ENCODE results near the gene DCST2. TPM values are rescaled to one million over a fixed set of nuclear protein-coding genes. Genes with fewer than 3 reads are reported as not detected.

DCST2 gene
- total and polyA plus RNA-seq, 10 of the 15 experiments (the other 5 are each of a cell fraction or from before 2014, with no cell fraction given), result 0.33 to 0.41 (median 0.36) TPM; not detected in 7

DNA sequence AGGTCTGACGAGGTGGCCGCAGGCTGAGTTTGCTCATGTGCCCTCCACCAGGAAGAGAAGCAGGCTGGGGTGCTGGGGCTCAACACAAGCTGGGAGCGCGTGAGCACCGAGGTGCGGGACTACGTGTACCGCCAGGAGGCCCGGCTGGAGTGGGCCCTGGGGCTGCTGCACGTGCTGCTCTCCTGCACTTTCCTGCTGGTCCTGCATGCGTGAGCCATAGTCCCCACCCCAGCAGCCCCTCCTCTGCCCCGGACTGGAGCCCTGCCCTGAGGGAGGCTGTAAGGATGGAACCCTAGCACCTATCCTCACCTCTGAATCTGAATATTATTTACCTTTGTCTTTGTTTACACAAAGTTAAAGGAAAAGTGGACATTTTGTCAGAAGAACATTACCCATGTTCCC, 9.7 kb upstream of the DCST2 start (continued):
- no peak for TF ChIP-seq ZNF207 (IDR thresholded peaks at IDR 0.05; ENCODE audit: borderline replicate concordance)
- TF ChIP-seq, protein P1, sequence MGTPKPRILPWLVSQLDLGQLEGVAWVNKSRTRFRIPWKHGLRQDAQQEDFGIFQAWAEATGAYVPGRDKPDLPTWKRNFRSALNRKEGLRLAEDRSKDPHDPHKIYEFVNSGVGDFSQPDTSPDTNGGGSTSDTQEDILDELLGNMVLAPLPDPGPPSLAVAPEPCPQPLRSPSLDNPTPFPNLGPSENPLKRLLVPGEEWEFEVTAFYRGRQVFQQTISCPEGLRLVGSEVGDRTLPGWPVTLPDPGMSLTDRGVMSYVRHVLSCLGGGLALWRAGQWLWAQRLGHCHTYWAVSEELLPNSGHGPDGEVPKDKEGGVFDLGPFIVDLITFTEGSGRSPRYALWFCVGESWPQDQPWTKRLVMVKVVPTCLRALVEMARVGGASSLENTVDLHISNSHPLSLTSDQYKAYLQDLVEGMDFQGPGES (IDR thresholded peaks at IDR 0.05), result no peak

DNA sequence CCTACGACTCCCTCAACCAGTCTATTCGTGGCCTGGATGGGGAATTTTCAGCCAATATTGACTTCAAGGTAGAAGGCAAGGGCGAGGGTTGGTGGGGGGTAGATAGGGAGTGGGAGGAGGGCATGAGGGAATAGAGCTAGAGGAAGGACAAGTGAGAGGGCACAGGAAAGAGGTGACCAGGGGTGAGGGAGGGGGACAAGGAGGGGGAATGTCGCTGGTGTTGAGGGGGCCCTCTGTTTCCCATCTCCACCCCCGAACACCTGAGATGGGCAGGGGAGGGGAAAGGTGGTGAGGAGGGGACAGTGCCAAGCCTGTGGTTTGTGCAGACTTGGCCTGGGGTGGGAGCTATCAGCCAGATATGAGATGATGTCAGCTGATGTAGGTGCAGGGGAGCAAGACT, 9.2 kb upstream of the DCST2 start:
- CTCF ChIA-PET, result interaction anchor here (1.4 to 3.9 kb wide), 6 partner anchors 8 to 43 kb away, joined by 3 to 30 read pairs (median 8); partner anchors contain the start of gene ADAM15
- DNase-seq (ENCODE audit: low read depth, low spot score) (no peak), FAIRE-seq (no peak), ATAC-seq (no peak)
- intact Hi-C loops (cut with micrococcal nuclease; ENCODE audit: unreplicated experiment) (no loop called here), in situ Hi-C loops (cut with MboI) (no loop called here)
- peaks cover 5% of the 10 kb centered on the region in 2 experiments; a peak in 3 of 4 replicates for H3K27me3 ChIP-seq (replicated peaks in 1 of 2; ENCODE audit: control insufficient read depth in 2 of 2, insufficient read depth in 2 of 2, low read length in 1 of 2)
- no peak overlapping the region for H3K9ac ChIP-seq (ENCODE audit: control insufficient read depth, insufficient read depth, low read length)
- no TSS peak for BruUV-seq (replicated peaks)
- H3K4me1 ChIP-seq (ENCODE audit: control insufficient read depth, insufficient read depth, low read length), result no peaks in the 10 kb centered on the region
- no peaks in the 10 kb centered on the region for H3K9me3 ChIP-seq (replicated peaks; ENCODE audit: control insufficient read depth, insufficient read depth, low read length)
- H3K4me3 ChIP-seq, result no peak overlapping the region
- RAD21 ChIA-PET (ENCODE audit: unreplicated experiment), result interaction anchor here (0.5 to 3.6 kb wide), 3 partner anchors 10 to 69 kb away, joined by 4 to 14 read pairs (median 5); no protein-coding TSS in a partner anchor
- H3K27ac ChIP-seq (ENCODE audit: control insufficient read depth, insufficient read depth), result no peak overlapping the region
- no peaks in the 10 kb centered on the region for H3K79me2 ChIP-seq (ENCODE audit: control insufficient read depth, insufficient read depth, low read length)
- TF ChIP-seq EED (IDR thresholded peaks at IDR 0.05; ENCODE audit: low read depth), result no peak
- TF ChIP-seq, protein P2, sequence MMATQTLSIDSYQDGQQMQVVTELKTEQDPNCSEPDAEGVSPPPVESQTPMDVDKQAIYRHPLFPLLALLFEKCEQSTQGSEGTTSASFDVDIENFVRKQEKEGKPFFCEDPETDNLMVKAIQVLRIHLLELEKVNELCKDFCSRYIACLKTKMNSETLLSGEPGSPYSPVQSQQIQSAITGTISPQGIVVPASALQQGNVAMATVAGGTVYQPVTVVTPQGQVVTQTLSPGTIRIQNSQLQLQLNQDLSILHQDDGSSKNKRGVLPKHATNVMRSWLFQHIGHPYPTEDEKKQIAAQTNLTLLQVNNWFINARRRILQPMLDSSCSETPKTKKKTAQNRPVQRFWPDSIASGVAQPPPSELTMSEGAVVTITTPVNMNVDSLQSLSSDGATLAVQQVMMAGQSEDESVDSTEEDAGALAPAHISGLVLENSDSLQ (IDR thresholded peaks at IDR 0.05), result no peak
- no peak for TF ChIP-seq PAX5 (IDR thresholded peaks at IDR 0.05; ENCODE audit: borderline replicate concordance, low read depth, low read length)
- no peak for TF ChIP-seq POLR2AphosphoS5 (IDR thresholded peaks at IDR 0.05; ENCODE audit: low read length)
- no peak for TF ChIP-seq SIX5 (IDR thresholded peaks at IDR 0.05; ENCODE audit: low read depth, low read length, severe bottlenecking)
- TF ChIP-seq KDM1A (IDR thresholded peaks at IDR 0.05; ENCODE audit: borderline replicate concordance), result no peak
- TF ChIP-seq ZNF207 (IDR thresholded peaks at IDR 0.05; ENCODE audit: borderline replicate concordance), result no peak
- no peak for TF ChIP-seq ZNF622 (IDR thresholded peaks at IDR 0.05)
- no peak for TF ChIP-seq RELA (IDR thresholded peaks at IDR 0.05; ENCODE audit: borderline replicate concordance, partially characterized antibody)
- TF ChIP-seq WRNIP1 (IDR thresholded peaks at IDR 0.05; ENCODE audit: borderline replicate concordance, low read depth, low read length), result no peak
- TF ChIP-seq, protein P3, sequence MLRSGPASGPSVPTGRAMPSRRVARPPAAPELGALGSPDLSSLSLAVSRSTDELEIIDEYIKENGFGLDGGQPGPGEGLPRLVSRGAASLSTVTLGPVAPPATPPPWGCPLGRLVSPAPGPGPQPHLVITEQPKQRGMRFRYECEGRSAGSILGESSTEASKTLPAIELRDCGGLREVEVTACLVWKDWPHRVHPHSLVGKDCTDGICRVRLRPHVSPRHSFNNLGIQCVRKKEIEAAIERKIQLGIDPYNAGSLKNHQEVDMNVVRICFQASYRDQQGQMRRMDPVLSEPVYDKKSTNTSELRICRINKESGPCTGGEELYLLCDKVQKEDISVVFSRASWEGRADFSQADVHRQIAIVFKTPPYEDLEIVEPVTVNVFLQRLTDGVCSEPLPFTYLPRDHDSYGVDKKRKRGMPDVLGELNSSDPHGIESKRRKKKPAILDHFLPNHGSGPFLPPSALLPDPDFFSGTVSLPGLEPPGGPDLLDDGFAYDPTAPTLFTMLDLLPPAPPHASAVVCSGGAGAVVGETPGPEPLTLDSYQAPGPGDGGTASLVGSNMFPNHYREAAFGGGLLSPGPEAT (IDR thresholded peaks at IDR 0.05; ENCODE audit: low read depth), result no peak
- no peak for TF ChIP-seq BACH1 (IDR thresholded peaks at IDR 0.05; ENCODE audit: borderline replicate concordance)
- TF ChIP-seq SMC3 (IDR thresholded peaks at IDR 0.05; ENCODE audit: borderline replicate concordance, low read length), result no peak
- TF ChIP-seq, protein P4, sequence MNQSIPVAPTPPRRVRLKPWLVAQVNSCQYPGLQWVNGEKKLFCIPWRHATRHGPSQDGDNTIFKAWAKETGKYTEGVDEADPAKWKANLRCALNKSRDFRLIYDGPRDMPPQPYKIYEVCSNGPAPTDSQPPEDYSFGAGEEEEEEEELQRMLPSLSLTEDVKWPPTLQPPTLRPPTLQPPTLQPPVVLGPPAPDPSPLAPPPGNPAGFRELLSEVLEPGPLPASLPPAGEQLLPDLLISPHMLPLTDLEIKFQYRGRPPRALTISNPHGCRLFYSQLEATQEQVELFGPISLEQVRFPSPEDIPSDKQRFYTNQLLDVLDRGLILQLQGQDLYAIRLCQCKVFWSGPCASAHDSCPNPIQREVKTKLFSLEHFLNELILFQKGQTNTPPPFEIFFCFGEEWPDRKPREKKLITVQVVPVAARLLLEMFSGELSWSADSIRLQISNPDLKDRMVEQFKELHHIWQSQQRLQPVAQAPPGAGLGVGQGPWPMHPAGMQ (IDR thresholded peaks at IDR 0.05; ENCODE audit: borderline replicate concordance), result no peak
- no peak for TF ChIP-seq SMARCA5 (IDR thresholded peaks at IDR 0.05)
- H4K20me1 ChIP-seq (ENCODE audit: control insufficient read depth, insufficient read depth), result no peaks in the 10 kb centered on the region
- H3K4me2 ChIP-seq (ENCODE audit: control insufficient read depth, insufficient read depth), result no peak overlapping the region
- WGBS (ENCODE audit: insufficient coverage, insufficient replicate concordance, low lambda C conversion rate, missing lambda C conversion rate), result 42% methylated on average over 4 of the region's 5 CpGs
- H2AFZ ChIP-seq (ENCODE audit: control insufficient read depth, low read depth, low read length), result no peak overlapping the region
- H3K36me3 ChIP-seq (ENCODE audit: control insufficient read depth in 2 of 2, insufficient read depth in 2 of 2, low read length in 1 of 2), result no peaks in the 10 kb centered on the region
- SMC1A ChIA-PET (ENCODE audit: uncharacterized antibody, unreplicated experiment), result interaction anchor here (1.7 kb wide), 1 partner anchor 42 kb away, joined by 5 read pairs; no protein-coding TSS in a partner anchor
- POLR2A ChIA-PET, result no interaction called here
